SIG-M5 (cell line): ENCODE measurements around the gene GALNTL6.

Source experiments
- DNase-seq: peaks from one replicate; lab custom pipeline; 2025; lab: John Stamatoyannopoulos, UW

Gene GALNTL6

DNA sequence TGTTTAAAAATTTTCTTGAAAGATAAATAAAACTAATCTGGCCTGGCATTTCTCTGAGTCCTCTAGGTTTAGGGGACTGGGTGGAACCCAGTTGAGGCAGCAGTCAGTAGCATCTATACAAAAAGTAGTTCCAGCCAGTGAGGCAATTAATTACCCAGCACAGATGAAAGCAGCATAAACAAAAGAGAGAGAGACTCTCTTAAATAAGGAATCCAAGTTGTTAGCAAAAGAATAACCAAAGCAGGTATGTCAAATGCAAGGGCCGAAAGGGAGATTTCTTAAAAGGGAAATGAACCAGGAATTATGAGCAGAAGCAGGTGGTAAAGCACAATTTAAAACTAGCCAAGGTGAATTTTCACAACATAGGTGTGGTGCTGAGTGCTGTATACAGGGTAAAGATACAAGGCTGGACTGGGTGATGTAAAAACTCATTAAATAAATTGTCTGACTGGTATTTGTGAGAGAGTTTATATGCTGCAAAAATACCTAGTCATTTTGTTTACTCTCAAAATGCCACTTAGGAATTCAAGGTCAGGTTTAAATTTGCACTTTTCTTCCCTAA is 1260.8 kb downstream of the GALNTL6 start:
- no peak for DNase-seq

DNA sequence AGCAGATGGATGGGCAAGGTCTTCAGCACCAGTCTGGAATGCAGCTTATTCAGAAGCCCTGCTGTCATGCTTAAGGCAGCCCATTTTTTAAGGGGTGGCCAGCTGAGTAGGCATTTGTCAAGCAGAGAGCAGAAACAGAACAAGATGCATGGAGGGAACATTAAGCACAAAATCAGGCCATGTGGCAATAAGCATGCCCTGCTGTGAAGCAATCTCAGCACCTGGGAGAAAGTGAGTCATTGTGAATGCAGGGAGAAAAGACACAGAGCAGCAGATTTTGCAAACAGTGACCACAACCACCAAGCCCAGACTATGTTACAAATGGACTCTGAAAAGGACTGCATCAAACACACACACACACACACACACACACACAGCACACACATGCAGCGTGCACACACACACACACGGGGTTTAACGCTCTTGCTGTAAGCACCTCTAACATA is 1261.3 kb downstream of the GALNTL6 start:
- no peak for DNase-seq

DNA sequence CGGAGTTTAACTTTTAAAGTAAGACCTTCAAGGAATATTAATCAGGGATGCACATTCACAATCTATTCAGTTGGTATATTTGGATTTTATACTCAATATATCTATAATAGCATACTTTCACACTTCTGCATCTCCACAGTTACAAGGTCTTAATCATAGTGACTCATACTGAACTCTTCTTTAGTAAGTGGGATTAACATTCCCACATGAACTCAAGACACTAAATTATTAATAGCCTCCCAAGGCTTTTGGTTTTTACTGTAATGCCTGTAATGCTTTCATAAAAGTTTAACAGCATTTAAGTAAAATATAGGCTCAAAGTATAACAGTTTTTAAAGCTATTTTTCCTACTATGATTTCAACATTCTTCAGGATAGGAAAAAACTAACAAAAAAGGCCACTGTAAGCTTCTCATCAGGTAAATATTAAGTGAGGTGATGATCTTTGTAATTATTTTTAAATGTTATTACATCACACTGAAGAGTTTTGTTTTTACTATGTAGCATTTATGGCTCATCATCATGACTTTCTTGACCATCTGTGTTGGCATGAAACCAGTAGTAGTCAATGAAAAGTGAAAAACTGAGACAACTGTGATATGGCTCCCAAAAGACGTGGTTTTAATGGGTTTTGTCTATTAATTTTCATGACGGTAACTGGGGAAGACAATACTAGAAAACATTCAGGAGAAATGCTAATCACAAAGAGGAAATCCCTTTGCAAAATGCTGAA is 1263.9 kb downstream of the GALNTL6 start:
- DNase-seq, result no peak

DNA sequence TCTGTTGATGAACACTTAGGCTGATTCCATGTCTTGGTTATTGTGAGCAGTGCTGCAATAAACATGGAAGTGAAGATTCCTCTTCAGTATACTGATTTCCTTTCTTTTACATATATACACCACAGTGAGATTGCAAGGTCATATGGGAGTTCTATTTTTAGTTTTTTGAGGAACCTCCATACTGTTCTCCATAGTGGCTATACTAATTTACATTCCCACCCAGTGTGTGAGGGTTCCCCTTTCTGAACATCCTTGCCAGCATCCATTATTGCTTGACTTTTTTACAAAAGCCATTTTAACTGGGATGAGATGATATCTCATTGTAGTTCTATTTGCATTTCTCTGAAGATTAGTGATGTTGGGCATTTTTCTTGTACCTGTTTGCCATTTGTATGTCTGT is 1274.9 kb downstream of the GALNTL6 start:
- DNase-seq, result no peak
